HS-27A (cell line): ENCODE results near the gene CACNA1B.

Source experiments
- DNase-seq: peaks from one replicate; pipeline ENCODE4 v3.0.0-alpha.2; 2012; ENCODE audit warnings: low read depth, missing footprints

The CACNA1B gene

DNA sequence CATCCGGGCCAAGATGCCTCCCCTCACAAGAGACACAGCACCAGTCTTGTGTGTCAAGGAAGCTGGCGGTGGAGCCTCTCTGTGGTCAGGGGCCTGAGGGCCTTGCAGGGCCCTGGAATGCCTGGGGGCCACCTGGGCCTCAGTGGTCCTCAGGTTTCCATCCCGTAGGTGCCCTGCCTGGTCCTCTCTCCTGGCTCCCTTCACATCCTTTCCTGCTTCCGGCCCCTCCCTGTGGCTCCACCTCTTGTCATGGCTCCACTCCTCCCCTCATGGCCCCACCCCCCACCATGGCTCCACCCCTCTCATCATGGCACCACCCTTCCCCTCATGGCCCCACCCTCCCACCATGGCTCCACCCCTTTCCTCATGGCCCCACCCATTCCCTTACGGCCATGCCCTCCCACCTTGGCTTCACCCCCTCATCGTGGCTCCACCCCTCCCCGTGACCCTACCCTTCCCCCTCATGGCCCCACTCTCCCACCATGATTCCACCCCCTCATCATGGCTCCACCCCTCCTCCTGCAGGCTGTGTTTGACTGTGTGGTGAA is 175.8 kb downstream of the CACNA1B start:
- DNase-seq: no peak

DNA sequence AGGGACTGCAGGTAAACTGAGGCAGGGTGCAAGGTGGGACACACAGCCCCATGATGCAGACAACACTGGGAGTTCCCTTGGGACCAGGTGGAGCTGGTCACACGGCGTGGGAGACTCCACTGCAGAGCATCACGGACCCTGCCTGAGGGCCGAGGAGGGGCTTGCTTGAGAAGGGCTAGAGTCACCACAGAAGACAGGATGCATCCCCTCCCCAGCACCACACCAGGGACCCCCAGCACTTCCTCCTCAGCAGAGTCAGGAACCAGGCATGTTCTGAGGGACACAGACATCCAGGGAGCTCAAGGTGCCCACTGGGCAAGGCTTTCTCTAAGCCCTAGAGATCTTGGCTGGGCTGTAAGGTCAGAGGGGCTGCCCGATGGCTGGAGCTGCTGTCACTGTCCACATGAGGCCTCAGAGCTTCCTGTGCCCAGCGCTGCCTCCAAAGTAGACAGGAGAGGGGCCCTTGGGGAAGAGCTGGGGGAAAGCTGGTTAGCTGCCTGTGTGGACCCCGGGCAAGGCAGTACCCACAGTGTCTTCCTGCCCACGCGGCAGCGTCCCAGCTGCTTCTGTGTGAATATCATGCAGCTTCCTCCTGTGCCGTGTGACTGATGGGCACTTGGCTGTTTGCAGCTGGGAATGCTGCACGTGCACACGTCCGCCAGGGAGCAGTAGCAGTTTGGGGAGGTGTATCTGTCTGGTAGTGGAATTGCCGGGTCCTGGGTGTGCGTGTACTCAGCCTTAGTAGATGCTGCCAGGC is 176.6 kb downstream of the CACNA1B start:
- no peak for DNase-seq

GRCh38 chr9:138057726-138058125 is 180.1 kb downstream of the CACNA1B start:
- DNase-seq: no peak

DNA sequence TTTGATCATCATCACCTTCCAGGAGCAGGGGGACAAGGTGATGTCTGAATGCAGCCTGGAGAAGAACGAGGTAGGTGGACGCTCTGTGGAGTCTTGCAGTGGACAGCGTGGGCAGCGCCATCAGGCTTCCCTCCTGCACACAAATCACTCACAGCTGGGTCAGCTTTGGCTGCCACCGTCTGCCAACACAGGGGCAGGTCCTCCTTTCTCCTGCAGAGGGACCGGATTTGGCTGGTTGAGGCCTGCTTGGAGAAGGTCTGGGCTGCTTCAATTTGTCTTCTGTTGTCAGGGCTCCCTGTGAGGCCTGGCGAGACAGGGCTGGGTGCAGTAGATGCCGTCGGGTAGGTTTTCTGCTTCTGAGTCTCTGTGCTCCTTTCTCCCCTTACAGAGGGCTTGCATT is 180.6 kb downstream of the CACNA1B start:
- DNase-seq: no peak

- no peak for DNase-seq
Observed at GRCh38 chr9:138059196-138059595, 181.6 kb downstream of the CACNA1B start.

DNA sequence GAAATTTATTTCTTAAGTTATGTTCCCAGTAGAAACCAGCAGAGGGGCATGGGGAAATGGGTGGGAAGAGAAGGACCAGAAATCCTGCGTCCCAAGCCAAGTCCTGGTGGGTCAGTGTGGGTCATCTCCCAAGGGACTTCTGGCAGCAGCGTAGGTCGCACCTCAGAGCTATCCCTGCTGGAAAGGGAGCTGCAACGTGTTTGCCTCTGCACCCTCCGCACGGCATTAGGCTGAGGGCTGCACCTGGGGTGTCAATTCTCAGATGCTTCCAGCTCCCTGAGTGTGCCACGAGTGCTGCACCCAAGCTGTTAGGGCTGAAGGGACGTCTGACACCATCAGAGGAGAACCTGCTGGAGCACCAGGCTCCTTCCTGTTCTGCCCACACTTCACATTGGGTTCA is 182.8 kb downstream of the CACNA1B start:
- DNase-seq: no peak

GRCh38 chr9:138060881-138061280 is 183.3 kb downstream of the CACNA1B start:
- DNase-seq: no peak

GRCh38 chr9:138061631-138062030 is 184.0 kb downstream of the CACNA1B start:
- no peak for DNase-seq

DNA sequence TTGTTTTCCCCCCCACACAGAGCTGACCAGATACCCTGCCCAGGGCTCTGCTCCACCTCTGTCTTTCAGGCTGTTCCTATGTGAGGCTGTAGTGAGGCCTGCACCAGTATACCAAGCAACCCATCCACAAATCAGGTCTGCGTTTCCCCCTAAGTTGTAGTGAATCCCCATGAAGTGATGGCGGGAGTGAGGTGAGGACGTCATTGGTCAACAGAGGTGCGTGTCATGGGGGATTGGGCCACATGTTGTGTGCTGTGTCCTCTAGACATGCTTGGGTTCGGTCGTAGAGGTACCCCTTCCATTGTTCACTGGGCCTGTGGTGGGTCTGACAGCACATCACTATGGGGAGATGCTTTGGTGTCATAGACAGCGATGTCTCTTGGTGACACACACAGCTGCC is 184.6 kb downstream of the CACNA1B start:
- DNase-seq: no peak

- no peak for DNase-seq
Observed at GRCh38 chr9:138063033-138063432, 185.5 kb downstream of the CACNA1B start.

DNA sequence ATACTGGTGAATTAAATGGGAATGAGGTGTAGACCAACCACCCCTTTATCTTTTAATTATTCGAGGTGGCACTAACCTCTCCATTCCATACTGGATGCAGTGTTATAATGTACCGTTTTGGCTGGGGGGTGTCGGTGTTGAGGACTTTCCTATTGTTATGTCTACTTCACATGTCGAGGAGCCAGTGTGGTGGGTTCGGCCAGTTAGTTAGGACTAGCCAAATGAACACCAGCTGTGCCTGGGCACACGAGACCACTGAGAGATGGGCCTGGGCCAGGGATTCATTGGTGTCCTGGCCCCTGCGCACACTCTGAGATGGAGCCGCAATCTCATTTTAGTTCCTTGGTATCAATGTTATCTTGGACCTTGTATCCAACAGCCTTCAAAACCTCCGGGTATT is 186.2 kb downstream of the CACNA1B start:
- no peak for DNase-seq

DNA sequence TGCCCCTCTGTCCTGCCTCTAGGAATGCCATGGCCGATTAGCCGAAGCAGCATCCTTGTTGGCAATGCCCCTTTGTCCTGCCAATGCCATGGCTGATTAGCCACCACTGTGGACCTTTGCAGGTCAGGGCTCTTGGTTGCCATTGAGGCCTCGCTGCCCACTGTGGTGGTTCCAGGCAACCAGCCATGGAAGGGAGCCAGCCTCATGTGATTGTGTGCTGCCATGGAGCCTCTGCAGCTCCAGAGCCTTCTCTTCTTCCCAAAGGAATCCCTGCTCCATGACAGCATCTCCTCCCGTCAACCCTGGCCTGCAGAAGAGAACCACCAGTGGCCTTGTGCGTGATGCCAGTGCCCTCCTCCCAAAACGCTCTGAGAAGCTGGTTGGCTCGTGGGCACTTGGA is 187.0 kb downstream of the CACNA1B start:
- no peak for DNase-seq

GRCh38 chr9:138065287-138065686 is 187.7 kb downstream of the CACNA1B start:
- no peak for DNase-seq

- no peak for DNase-seq
Observed at GRCh38 chr9:138066049-138066448, 188.5 kb downstream of the CACNA1B start.

GRCh38 chr9:138067613-138068367 is 190.2 kb downstream of the CACNA1B start:
- no peak for DNase-seq

DNA sequence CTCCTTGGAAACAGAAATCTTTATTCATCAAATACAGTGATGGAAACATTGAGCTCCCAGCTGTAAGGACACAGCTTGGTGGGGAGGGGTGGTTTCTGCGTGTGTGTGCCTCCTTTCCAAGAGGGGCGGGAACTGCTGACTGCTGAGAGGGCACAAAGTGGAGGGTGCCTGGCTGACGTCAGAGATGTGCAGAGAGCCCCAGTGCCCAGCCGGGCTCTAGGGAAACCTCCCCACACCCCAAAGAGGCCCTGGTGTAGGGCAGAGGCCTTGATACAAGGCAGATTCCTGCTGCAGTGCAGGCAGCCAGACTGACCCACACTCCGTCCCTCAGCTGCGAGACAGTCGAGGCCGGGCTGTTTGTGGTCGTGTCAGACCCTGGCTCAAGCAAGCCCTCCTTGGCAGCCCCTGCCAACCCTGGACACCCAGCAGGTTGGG is 191.0 kb downstream of the CACNA1B start:
- no peak for DNase-seq

DNA sequence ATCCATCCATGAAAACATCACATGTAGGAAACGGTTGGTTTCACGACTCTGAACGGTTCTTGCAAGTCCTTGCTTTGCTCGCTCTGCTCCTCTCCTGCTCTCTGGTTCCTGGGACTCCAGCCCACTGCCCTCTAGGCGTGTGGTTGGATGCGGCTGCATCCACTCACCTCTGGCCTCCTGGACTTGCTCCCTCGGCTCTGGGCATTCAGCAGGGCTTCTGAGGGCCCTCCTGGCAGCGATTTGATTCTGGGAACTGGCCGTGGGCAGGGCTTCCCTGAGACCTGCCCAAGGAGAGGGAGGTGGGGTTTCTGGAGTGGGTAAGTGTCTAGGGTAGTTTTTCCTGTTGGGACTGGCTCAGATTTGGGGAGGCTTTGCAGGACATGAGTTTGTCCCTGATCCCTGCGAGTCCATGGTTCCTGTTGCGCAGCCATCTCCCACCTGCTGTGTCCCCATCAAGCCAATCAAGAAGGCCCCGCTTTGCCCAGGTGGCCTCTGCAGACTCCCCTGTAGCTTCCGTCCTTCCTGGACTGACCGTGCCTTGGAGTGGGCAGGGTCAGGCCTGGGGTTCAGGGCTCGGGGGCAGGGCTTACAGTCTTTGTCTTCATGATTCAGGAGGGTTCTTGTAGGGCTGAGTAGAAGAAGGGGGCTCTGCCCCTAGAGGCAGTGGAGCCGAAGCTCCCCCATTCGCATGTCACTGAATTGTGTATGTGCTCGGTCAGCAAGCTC is 192.3 kb downstream of the CACNA1B start:
- no peak for DNase-seq

- no peak for DNase-seq
Observed at GRCh38 chr9:138070815-138071214, 193.2 kb downstream of the CACNA1B start.

- no peak for DNase-seq
Observed at GRCh38 chr9:138071292-138071691, 193.7 kb downstream of the CACNA1B start.

- DNase-seq: no peak
Observed at GRCh38 chr9:138071731-138072130, 194.1 kb downstream of the CACNA1B start.

DNA sequence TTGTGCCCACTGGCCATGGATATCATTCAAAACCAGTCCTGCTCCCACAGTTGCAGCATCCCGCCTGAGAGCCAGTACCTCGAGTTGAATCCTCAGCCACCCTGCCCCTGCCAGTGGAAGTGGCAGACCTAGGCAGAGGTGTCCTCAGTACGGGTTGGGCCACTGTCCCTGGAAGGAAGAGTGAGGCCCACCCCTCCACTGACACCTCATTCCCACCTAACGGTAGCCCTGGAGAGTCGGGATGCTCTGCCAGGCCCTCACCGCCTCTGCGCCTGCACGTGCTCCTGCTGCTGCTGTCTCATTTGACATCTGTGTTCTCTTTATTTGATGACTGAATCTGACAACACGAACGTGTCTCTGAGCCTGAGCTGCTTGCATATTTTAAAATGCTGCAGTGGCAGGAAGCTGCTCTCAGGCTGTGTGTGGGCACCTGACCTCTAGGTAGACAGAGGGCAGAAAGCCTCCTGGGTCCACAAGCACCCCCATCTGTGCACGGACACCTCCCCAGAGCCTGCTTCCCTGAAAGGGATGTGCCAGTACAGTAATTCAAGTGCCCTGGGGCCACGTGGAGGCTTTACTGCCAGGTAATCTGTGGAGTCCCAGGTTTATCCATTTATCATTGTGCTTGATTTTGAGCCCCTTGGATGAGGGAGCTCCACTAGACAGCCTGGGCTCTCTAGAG is 194.7 kb downstream of the CACNA1B start:
- DNase-seq: no peak

DNA sequence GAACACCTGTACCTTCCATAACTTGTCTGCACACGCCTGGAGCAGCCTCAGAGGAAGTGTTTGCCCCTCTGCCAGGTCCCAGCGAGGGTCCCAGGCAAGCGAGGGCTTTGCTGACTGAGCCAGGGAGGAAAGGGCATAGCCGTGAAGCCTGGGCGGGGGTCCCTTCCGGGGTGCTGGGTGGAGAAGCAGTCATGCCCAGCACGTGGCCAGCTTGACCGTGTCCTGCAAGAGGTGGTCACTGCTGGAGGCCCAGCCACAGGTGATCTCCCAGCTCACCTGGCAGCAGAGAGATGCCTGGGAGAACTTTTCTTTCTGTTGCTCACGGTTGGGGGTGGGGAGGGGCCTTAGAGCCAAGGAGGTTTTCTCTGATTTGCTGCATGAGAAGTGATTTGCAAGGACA is 195.3 kb downstream of the CACNA1B start:
- no peak for DNase-seq
